Ovary (tissue), 3 donors: Measurements from ENCODE around the gene ABHD8.

ENCODE experiments used
- POLR2A ChIP-seq: fragments of 450-650 bp; IDR thresholded peaks from one replicate; pipeline ENCODE4 v1.6.1; 2017; ENCODE audit warnings: antibody characterized with exemption, mild to moderate bottlenecking, moderate library complexity
- TF ChIP-seq, protein P1 (sequence below), 3 donors: fragments of 450-650 bp in 2 of 3; fragments of 200-600 bp in 1 of 3; IDR thresholded peaks; one replicate each; pipeline versions ENCODE4 v1.5.1 to v1.8.0; 2016 to 2022; ENCODE audit warnings: antibody characterized with exemption in 3 of 3, mild to moderate bottlenecking in 1 of 3
- donor health status: DM: no; HTN: no; CAD: no.

DNA sequence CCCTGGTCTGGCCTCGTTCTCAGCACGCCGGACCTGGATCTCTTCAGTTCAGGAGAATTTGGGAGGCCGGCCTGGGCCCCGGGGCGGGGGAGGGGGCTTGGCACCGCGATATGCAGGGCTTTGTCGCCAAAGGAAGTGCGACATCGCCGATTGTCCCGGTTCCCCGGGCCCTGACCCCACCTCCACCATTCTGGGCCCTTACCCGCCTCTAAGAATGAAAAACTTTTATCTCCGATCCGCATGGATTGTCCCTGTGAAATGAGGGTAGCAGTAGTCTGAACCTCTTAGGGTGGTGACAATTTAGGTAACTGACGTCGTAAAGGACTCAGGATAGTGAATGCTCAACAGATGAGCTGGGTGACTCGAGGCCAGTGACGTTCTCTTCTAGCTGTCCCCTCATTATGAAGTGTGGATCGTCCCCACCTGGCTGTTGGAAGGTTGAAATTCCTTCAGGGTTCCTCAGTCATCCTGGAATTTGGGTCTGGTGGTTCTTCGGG is 6.8 kb upstream of the ABHD8 start:
- TF ChIP-seq, protein P1, sequence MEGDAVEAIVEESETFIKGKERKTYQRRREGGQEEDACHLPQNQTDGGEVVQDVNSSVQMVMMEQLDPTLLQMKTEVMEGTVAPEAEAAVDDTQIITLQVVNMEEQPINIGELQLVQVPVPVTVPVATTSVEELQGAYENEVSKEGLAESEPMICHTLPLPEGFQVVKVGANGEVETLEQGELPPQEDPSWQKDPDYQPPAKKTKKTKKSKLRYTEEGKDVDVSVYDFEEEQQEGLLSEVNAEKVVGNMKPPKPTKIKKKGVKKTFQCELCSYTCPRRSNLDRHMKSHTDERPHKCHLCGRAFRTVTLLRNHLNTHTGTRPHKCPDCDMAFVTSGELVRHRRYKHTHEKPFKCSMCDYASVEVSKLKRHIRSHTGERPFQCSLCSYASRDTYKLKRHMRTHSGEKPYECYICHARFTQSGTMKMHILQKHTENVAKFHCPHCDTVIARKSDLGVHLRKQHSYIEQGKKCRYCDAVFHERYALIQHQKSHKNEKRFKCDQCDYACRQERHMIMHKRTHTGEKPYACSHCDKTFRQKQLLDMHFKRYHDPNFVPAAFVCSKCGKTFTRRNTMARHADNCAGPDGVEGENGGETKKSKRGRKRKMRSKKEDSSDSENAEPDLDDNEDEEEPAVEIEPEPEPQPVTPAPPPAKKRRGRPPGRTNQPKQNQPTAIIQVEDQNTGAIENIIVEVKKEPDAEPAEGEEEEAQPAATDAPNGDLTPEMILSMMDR (IDR thresholded peaks at IDR 0.05), result no peak
- no peak for TF ChIP-seq POLR2A
